AG20443 (cell line): ENCODE results near the gene TAF3.
"Not testable (repeated sequence)": the region's sequence is repeated elsewhere in the genome, so short reads cannot be mapped to it uniquely, and the experiment has no call there.

Experiments used
- DNase-seq: peaks from one replicate; pipeline ENCODE4 v3.0.0; 2012; ENCODE audit warnings: low spot score, mixed read lengths

The TAF3 gene

DNA sequence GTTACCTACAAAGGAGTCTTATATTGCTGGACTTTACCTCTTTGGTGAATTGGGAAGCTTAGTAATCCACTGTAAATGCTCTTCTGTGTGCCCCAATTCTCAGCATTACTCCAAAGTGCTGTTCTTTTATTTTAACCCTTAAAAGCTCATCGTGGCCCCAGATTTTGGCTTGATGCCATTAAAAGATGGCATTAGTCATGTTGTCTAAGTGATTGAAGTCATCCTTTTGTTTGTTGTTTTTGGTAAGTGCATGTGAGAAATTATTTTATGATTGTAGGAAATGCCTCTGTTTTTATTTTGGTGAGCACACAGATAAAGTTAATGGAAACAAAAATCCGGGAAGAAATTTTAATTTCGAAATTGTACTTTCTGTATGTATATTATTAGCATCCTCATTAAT lies 153.6 kb downstream of the TAF3 start:
- DNase-seq: no peak

GRCh38 chr10:7972367-7972766 lies 154.1 kb downstream of the TAF3 start:
- DNase-seq: no peak

- DNase-seq: no peak
These were observed 161.9 kb downstream of the TAF3 start for GRCh38 chr10:7980196-7980595.

DNA sequence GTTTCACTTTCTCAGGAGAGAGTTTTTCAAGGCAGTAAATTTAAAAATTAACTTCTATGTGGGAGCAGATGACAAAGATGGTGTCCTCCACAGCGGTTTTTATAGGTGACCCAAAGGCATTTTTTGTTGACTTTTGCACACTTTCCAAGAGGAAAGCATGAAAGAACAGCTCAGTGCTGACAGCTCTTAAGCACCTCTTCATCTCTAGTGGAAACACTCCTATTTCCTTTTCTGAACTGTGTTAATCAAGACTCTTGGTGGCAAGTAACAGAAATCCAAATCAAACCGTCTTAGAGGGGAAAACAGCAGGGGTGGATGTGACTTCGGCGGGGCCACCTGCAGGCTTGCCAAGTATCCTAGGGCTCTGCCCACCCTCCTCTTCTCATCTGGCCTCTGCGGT lies 164.4 kb downstream of the TAF3 start:
- DNase-seq: no peak

DNA sequence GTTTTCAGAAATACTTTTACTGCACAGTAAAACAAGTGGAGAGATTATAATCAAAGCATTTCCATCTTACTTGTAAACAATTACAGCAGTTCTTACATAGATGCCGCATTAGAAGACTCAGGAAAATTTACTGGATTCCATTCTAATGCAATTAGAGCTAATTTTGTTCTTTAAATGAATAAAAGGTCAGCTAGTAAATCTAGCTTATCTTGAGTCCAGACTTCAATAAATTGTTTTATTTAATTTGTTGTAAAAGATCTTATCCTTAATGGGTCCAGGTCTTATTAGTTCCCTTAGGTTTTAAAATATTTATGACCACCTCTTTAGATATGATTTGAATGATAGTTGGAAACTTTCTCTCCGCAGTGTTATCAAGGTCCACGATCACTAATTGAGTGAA lies 166.0 kb downstream of the TAF3 start:
- no peak for DNase-seq

GRCh38 chr10:7984896-7985295 lies 166.6 kb downstream of the TAF3 start:
- DNase-seq: no peak

GRCh38 chr10:7986851-7987250 lies 168.5 kb downstream of the TAF3 start:
- no peak for DNase-seq

GRCh38 chr10:7988989-7989388 lies 170.7 kb downstream of the TAF3 start:
- no peak for DNase-seq

GRCh38 chr10:7998831-7999230 lies 180.5 kb downstream of the TAF3 start:
- DNase-seq: no peak

GRCh38 chr10:8004469-8005000 lies 186.2 kb downstream of the TAF3 start:
- DNase-seq: no peak

- peak; percentile 45 for DNase-seq
These were observed 188.1 kb downstream of the TAF3 start for GRCh38 chr10:8006274-8006999.

DNA sequence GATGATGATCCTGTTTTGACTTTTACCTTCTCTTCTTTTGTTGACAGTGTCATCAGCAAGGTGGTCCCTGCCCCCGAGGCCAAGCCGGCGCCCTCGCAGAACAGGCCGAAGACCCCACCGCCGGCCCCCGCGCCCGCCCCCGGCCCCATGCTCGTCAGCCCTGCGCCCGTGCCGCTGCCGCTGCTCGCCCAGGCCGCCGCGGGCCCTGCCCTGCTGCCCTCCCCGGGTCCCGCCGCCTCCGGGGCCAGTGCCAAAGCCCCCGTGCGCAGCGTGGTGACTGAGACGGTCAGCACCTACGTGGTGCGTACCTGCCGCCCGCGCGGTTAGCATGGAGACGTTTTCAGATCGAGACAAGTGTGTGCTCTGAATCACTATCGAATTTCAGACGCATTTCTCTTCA lies 190.7 kb downstream of the TAF3 start:
- no peak for DNase-seq

GRCh38 chr10:8013006-8013405 lies 194.7 kb downstream of the TAF3 start:
- no peak for DNase-seq

GRCh38 chr10:8013619-8014018 lies 195.3 kb downstream of the TAF3 start:
- DNase-seq: no peak

- no peak for DNase-seq
These were observed 196.3 kb downstream of the TAF3 start for GRCh38 chr10:8014649-8015048.

DNA sequence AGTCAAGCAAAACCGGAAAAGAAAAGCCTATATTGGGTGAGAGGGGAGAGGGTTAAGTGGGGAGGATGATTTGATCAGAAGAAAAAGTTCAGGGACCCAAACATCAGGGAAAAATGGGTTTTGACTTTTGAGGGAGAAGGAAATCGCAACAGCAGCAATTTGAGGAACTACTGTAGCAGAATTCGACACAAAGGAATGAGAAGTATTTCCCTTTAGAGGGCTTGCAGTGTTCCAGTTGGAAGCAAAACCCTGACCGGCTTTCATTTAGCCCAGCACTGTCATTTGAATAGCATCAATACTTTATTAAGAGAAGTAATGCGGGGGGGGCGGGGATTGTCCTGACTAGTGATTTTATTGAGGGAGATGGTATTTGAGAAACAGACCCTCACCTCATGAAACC lies 199.0 kb downstream of the TAF3 start:
- peak; percentile 63 for DNase-seq

DNA sequence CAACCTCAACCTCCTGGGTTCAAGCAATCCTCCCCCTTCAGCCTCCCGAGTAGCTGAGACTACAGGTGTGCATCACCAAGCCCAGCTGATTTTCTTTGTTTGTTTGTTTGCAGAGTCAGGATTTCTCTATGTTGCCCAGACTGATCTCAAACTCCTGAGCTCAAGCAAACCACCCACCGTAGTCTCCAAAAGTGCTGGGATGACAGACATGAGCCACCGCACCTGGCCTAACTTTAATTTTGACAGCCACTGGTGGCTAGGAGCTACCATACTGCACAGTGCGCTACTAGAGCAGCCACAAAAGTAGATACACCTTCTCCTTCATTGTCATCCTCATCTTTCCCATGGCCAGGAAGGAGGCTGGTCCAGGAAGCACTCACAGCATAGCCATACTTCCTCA lies 205.0 kb downstream of the TAF3 start:
- DNase-seq: no peak

DNA sequence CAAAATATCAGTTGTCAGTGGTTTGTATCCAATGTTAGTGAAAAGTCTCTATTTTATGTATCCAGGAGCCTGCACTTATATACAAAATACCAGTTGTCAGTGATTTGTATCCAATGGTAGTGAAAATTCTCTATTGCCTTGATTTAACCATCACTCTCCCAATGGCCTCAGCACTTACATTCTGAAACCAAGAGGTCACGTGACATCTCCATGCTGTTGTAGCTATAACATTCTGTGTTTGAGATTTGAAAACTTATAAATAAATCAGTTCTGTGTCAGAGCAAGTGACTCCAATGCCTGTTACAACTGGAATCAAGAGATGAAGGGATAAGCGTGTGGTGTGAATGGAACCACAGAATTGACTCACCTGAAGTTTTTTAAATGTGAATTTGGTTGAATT lies 205.5 kb downstream of the TAF3 start:
- no peak for DNase-seq

DNA sequence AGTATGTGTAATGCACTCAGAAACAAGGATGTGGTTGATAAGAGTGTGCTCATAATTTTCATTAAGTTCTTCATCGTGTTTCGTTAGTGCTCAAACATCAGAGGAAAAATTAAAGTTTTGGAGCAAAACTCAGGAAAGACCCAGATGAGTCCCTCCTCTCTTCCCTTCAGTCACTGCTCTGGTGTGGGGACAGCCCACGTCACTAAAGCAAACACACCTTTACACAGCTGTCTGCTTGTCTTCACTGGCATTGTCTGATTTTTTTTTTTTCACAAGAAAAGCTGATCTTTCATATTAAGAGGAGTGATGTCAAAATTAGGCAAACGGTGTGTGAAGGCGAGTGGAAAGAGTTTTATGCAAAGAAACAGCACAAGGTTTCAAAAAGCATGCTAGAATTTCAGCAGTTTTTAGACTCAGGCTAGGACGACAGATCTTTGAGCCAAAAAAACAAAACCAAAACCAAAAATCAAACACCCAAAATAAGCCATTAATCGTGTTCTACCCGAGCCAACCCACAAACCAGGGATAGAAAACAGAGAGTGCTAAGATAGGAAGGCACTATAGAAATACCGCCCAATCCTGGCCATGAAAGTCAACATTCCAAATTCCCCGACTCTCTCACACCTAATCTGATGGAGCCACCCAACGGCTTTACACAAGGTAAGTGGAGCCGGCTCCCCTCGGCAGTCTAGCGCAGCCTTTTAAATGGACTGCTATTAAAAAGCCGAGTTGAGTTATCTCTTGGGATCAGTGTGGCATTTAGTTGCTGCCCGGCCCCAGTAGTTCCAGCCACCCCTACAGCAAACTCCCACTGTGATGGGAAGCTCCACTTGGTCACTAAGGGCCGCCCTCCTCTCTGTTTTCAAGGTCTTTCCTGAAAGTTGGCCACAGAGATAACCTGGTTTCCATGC lies 208.3 kb downstream of the TAF3 start:
- DNase-seq: no peak

DNA sequence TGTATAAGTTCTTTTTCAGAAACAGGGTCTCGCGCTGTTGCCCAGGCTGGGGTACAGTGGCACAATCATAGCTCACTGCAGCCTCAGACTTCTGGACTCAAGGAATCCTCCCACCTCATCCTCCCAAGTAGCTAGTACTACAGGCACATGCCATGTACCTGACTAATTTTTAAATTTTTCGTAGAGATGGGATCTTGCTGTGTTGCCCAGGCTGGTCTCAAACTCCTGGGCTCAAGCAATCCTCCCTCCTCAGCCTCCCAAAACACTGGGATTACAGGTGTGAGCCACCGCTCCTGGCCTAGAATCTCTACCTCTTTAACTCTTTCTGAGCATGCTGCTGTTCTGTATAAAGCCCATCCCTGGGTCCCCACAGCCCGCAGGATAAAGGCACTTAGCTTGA lies 212.9 kb downstream of the TAF3 start:
- not testable (repeated sequence) for DNase-seq

GRCh38 chr10:8032558-8032957 lies 214.3 kb downstream of the TAF3 start:
- DNase-seq: no peak

- peak; percentile 16 for DNase-seq
These were observed 215.6 kb downstream of the TAF3 start for GRCh38 chr10:8033812-8034465.
